Stimulated activated CD8-positive, alpha-beta memory T cell treated with anti-CD3 and anti-CD28 coated beads, Interleukin-2, amount 100 ng/mL, for 48 hours (primary cell): ENCODE measurements around the gene WDFY1.
"Not testable (repeated sequence)": the region's sequence is repeated elsewhere in the genome, so short reads cannot be mapped to it uniquely, and the experiment has no call there.

Experiments
- DNase-seq, 2 donors: peaks; one replicate each; pipeline ENCODE4 v3.0.0-alpha.2; 2020; ENCODE audit warnings: low read depth in 2 of 2

Gene WDFY1

GRCh38 chr2:223957092-223957851 lies 12.1 kb upstream of the WDFY1 start, which contains the start of gene MRPL44:
Gene MRPL44 (plus strand): TSS chr2:223957463. CDS start chr2:223957473, 10 bp downstream.
- DNase-seq = peak; percentile 94

- no peak for DNase-seq
Observed at GRCh38 chr2:223956300-223956699, 11.2 kb upstream of the WDFY1 start.

- DNase-seq = no peak
Observed at GRCh38 chr2:223954401-223954800, 9.3 kb upstream of the WDFY1 start.

GRCh38 chr2:223952280-223952968 lies 7.3 kb upstream of the WDFY1 start:
- DNase-seq = no peak

- no peak for DNase-seq
Observed at GRCh38 chr2:223950448-223951347, 5.6 kb upstream of the WDFY1 start.

GRCh38 chr2:223949241-223949840 lies 4.2 kb upstream of the WDFY1 start:
- no peak for DNase-seq

- DNase-seq = no peak
Observed at GRCh38 chr2:223947711-223948205, 2.6 kb upstream of the WDFY1 start.

GRCh38 chr2:223945755-223946154 lies 620 bp upstream of the WDFY1 start:
- no peak for DNase-seq

GRCh38 chr2:223944166-223944702 lies 901 bp downstream of the WDFY1 start:
- no peak for DNase-seq

- DNase-seq = no peak
Observed at GRCh38 chr2:223943561-223944008, 1.6 kb downstream of the WDFY1 start.

- no peak for DNase-seq
Observed at GRCh38 chr2:223943135-223943534, 2.0 kb downstream of the WDFY1 start.

- peak; percentile 44 to 57 for DNase-seq
Observed at GRCh38 chr2:223941579-223942277, 3.4 kb downstream of the WDFY1 start.

- DNase-seq = not testable (repeated sequence)
Observed at GRCh38 chr2:223939438-223939837, 5.7 kb downstream of the WDFY1 start.

GRCh38 chr2:223937535-223937934 lies 7.6 kb downstream of the WDFY1 start:
- DNase-seq = no peak

GRCh38 chr2:223936862-223937326 lies 8.2 kb downstream of the WDFY1 start:
- no peak for DNase-seq

GRCh38 chr2:223935459-223936125 lies 9.5 kb downstream of the WDFY1 start:
- DNase-seq = no peak

- no peak for DNase-seq
Observed at GRCh38 chr2:223934870-223935269, 10.3 kb downstream of the WDFY1 start.

- no peak for DNase-seq
Observed at GRCh38 chr2:223932816-223933800, 12.0 kb downstream of the WDFY1 start.
